HG02610 (cell line): ENCODE results near the gene IL16.

ENCODE experiments used
- ATAC-seq: cut with Tn5 transposase; IDR thresholded peaks from one replicate; pipeline ENCODE4 v1.9.1; 2021; ENCODE audit warnings: mild to moderate bottlenecking, moderate library complexity; ENCODE audit not compliant: unreplicated experiment

The IL16 gene

DNA sequence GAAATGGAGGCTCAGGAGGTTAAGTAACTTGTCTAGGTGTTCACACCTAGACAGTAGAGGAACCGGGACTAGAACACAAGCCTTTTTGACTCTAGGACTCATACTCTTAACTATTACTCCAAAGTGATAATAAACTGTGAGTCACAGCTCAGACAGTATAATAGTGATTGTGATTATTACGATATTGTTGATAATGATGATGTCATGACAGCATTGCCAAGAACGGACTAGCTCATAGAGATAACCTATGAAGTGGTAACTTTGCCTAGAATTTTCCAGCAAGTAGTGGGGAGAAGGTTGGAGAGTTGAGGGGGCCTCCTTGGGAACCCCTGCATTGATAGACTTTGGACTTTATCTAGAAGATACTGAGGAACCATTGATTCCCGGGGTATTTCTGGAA is 93.2 kb downstream of the IL16 start:
- ATAC-seq = no peak

DNA sequence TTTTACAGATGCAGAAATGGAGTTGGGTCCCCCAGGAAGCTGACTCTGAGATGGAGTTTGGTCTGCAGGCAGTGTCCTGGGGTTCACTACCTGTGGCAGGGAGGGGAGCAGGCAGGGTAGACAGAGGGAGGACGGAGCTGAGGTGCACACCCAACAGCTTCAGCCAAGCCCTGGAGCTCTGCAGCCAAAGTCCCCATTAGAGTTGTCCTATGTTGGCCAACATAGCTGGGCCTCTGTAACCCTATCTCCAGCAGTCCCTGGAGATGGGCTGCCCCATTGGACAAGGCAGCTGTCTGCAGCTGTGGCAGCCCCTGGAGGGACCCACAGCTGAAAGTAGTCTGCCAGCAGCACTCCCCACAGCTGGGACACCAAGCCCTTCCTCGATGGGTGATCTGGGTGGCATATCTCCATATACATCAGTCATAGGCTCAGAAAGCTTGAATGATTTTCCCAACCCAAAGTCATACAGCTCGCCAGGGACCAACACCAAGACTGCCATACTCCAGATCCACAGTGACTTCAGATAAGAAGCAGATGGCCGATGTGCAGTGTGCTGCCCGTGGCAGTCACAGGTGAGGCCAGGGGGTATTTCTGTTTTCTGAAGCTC is 95.3 kb downstream of the IL16 start:
- no peak for ATAC-seq

DNA sequence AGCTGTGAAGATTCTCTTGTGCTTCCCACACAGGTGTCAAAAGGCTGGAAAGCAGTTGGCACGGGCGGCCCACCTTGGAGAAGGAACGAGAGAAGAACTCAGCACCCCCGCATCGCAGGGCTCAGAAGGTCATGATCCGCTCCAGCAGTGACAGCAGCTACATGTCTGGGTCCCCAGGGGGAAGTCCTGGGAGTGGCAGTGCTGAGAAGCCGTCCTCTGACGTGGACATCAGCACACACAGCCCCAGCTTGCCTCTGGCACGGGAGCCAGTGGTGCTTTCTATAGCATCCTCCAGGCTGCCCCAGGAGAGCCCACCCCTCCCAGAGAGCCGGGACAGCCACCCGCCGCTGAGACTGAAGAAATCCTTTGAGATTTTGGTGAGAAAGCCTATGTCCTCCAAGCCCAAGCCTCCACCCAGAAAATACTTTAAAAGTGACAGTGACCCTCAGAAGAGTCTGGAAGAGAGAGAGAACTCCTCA is 95.9 kb downstream of the IL16 start:
- ATAC-seq = peak; percentile 38

DNA sequence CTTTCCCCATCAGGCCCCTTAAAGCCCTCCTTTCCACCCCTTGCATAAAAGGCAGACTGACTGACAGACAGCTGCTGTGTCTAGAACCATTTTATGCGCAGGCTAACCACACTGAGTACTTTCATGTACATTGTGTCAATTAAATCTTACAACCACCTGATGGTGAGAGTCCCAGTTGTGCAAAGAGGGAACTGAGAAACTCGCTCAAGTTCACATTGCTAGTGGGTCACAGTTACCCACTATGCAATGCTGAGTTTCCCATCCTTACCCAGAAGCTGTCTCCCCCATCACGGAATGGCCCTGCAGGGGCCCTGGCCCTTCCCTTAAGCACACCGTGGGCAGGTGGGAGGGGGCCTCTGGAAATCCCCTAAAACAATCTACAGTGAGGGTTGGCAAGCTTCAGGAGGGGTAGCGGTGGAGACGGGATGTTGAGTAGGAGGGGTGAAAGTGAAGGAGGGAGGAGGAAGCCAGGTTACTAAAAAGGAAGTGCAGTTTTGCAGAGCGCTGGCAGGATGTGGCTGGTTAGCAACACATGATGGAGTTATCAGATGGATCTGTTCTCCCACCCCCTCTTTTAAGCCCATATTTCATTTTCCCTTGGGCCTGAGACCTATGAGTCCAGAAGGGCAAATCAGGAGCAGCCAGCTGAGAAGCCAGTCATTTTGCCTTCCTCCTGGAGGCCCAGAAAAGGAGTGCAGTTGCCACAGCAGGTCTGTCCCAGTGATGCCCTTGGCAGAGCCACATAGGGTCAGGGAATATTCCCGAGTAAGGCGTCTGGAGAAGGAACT is 97.2 kb downstream of the IL16 start:
- peak; percentile 64 for ATAC-seq

DNA sequence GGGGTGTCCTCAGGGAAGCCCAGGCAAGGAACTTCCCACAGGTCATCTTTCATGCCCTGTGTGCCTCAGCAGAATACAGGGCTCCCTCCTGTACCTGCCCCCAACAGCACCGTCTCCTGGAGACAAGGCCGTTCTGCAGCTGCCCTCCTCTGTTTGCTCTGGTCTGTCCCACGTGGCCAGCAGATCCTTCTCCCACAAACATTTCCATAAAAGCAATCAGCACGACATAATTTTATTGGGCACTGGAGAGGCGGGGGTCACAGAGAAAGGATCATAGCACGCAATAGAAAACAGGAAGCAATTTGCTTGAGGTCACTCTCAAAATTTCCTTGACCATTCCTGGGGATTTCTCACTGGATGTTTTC is 97.8 kb downstream of the IL16 start:
- ATAC-seq = no peak

DNA sequence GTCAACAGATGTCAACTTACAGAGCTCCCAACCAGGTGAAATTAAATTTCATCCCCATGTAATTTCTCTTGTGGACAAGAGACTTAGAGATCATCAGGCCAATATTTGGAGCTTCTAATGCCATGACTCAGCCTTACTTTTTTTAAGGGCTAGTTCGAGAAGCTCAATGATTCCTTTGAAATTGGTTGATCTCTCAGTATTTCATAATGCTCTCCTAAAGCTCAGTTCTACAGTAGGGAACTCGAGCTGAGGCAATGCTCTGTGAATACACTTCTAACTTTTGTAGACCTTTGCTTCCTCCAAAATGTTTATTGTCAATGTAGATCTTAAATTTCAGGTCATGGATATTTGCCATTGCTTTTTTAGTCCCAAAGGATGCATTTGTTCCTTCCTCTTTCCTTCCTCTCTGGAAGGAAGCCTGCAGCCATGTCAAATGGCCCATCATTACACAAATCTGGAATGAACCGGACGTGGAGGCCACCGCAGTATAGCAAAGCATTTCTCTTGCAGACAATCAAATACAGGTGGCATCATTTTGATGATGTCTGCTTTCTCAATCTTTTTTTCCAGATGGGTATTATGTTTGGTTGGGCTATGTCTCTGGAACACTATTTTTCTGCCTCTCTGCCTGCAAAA is 98.9 kb downstream of the IL16 start:
- no peak for ATAC-seq

DNA sequence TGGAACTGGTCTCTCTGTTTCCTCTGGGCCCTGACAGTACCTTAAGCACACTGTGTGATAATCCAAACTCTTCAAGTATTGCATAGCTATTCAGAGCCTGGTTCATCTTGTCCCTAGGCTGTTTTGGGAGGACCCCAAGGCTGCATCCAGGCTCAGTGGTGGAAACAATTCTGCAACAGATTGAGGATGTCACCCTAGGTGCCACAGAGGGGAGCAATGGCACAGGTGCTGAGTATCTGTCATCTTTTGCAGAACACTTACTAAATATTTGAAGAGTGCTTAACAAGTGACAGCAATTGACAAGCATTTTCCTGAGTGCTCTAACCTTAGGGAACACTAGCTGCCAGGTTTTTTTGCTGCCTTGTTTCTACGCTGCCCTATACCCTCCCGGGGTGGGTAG is 99.5 kb downstream of the IL16 start:
- ATAC-seq = no peak

DNA sequence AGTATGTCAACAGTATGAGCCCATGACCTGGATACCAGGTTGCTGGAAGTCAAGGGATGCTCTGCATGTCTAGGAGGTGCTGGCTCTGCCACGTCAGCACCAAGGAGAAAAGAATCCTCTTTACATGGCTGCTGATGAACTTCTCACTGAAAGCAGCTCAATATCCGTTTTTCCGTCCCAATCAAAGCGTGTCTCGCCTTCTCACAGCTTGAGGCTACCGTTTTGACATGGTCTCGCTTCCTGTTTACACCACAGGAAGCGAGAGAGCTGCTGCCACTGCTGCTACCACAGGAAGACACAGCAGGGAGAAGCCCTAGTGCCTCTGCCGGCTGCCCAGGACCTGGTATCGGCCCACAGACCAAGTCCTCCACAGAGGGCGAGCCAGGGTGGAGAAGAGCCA is 100.0 kb downstream of the IL16 start:
- ATAC-seq = peak; percentile 37

DNA sequence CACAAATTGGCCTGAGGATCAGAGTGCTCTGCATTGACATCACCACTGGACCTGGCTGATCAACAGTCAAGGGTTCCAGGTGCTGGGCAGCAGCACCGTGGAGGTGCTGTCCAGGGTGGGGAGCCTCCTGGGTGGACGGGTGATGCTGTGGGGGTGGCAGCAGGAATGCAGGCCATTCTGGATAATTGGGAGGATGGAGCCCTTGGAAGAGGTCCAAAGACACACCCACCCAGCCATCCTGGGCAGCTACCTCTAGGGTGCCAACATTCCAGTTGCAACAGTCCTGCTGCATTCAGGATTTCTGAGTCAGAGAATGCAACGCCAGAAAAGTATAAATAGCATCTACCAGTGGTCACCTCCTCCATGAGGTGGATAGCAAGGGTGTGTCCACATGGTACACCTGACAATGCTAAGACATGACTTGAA is 100.5 kb downstream of the IL16 start:
- no peak for ATAC-seq

DNA sequence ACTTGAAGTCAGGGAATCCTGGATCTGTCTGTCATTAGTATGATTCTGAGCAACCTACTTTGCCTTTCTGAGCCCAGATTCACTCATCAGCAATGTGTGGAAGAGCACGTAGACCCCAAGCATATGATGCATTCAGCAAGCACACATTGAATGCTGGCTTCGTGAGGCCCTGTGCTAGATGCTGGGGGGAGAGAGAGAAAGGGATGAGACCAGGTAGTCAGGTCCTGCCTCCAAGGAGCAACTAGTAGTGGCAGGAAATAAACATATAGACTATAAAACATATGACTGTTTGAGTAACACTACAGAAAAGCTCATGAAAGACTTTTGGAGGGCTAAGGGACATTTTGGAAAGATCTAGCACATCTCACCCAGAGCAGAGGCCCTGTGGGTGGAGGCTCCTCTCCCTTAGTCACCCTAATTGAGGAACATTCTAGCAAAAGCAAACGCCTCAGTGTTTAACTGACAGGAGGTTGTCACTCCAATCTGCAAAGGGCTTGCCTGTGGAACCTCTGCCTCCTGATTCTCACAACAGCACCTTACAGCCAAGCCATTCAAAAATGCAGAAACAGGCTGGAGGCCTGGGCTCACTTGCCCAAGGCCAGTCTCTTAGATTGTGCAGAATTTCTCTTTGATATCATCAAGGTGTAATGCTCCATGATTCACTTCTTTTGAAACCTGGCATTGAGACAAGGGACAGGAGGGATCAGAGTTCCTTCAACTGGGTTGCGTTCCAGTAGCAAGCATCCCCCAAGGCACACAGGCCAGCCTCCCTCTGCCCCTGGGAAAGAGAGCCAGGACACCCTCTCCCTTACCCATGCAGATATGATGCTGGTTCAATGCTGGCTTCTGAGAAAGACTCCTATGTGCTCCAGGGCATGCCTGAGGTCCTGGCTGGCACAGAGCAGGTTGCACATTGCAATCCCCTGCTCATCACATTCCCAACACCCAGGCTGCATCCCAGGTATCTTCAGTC is 101.2 kb downstream of the IL16 start:
- no peak for ATAC-seq

DNA sequence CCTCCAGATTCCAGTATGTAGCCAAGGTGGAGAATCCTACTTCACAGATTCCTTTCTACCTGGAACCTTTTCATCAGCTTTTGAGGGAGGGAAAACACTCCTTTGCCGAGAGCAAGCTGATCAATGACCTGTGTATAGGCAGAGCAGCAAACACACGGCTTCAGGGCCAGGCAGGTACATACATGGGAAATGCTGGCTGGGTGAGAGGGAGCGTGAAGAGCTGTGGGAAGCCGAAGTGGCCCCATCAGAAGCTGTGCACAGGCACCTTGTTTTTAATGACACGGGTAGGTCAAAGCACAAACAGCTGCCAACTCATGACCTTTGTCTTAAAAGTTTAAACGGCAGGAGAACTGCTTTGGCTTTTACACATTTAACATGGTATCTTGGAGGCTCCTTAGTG is 101.9 kb downstream of the IL16 start:
- no peak for ATAC-seq

DNA sequence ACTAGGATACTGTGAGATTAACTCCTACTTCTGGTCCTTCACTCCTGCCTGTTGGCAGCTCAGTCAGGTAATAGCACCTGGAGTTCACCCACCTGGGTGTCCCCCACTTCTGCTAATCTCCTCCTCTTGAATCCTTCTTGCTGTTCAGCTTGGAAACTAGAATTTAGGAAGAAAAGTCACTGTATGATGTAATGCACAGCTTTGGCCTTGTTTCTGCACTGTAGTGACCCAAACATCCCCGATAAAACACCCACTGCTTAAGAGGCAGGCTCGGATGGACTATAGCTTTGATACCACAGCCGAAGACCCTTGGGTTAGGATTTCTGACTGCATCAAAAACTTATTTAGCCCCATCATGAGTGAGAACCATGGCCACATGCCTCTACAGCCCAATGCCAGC is 102.5 kb downstream of the IL16 start:
- no peak for ATAC-seq

DNA sequence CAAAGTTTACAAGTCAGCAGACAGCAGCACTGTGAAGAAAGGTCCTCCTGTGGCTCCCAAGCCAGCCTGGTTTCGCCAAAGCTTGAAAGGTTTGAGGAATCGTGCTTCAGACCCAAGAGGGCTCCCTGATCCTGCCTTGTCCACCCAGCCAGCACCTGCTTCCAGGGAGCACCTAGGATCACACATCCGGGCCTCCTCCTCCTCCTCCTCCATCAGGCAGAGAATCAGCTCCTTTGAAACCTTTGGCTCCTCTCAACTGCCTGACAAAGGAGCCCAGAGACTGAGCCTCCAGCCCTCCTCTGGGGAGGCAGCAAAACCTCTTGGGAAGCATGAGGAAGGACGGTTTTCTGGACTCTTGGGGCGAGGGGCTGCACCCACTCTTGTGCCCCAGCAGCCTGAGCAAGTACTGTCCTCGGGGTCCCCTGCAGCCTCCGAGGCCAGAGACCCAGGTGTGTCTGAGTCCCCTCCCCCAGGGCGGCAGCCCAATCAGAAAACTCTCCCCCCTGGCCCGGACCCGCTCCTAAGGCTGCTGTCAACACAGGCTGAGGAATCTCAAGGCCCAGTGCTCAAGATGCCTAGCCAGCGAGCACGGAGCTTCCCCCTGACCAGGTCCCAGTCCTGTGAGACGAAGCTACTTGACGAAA is 103.1 kb downstream of the IL16 start:
- no peak for ATAC-seq

DNA sequence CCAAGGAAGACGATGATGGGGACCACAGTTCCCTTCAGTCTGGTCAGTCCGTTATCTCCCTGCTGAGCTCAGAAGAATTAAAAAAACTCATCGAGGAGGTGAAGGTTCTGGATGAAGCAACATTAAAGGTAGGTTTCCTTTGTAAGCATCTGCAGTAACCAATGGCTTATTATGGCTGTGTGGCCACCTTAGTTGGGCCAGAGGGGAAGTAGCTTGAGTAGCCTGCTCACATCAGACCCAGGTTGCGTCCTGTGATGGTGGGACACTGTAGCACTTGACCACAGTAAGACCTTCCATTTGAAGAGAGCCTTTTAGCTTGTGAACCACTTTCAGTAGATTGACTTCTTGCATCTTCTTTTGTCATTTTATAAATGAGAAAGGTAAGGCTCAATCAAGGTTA is 104.7 kb downstream of the IL16 start:
- no peak for ATAC-seq

DNA sequence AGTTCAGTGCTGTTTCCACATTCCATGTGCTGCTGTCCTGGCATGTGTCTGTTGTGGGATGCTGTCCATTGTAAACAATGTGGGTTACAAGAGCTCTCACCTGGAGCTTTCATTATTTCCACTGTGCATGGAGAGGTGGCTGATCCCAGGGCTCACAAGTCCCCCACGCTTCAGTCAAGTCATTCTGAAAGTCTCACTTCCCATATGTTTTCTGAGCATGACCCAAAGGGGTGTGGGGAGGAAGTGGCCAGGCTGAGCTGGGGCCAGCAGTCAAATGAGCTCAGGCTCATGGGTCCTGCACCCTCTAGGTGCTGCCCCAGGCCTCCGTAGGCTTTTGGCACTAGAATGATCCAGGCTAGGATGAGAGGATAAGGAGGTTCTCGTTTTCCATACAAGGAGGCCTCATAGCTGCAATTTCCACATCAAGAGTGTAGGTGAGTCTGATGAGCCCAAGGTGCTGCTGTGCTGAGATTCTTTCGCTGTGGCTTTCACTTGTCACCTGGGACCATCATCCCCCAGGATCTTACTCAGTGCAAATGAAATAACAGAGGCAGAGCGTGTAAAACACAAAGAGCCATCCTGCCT is 105.2 kb downstream of the IL16 start:
- peak; percentile 75 for ATAC-seq

DNA sequence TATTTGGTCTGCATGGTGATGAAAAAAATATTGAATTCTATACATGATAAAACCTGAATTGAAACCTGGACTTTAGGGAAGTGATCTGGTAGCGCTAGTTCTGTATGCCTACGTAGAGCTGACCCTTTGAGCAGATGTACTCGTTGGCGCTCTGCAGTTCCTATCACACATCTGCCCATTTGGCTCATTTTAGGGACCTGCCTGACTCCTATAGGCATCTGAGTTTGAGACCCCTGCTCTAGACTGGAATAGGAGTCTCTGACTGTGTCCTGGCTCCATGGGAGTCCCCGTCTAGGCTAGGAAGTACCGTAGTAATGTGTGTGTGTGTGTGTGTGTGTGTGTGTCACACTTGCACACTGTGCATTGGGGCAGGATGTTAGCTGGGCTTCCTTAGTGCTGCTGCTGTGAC is 106.0 kb downstream of the IL16 start:
- no peak for ATAC-seq

DNA sequence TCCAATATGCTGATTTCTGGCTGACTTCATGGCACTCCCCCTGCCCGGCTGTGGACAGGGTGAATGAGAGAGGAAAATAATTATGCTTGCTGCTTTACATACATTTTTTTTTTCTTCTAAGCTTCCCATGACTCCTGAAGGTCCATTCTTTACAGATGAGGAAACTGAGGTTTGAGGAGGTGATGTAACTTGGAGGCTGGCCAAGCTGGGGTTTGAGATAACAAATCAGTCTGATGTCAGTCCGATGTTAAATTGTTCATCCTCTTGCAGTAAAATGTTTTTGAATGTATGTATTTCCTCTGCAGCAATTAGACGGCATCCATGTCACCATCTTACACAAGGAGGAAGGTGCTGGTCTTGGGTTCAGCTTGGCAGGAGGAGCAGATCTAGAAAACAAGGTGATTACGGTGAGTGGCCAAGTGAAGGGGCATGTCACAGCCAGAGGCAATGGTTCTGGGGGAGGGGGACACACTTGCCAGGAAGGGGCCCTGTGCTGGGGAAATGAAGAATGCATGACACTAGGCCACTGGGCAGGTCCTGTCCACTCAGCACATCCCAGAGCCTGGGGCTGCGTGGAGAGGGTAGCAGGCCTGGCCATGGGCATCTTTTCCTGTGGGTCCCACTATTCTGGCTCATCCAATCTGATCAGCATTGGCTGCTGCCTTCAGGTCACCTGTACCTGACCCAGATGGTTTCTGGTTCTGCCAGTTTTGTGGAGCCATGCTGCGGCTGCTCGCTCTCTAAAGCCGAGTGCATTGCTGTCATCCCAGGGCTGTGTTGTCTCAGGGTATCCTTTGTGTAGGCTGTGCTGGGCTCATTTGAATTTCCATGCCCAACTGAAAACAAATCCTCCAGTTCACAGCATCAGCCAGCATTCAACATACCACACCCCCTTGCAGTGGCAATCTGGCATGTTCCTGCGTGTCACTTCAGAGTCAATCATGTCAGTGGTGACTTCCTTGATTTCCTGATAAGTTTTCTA is 106.9 kb downstream of the IL16 start:
- ATAC-seq = no peak

DNA sequence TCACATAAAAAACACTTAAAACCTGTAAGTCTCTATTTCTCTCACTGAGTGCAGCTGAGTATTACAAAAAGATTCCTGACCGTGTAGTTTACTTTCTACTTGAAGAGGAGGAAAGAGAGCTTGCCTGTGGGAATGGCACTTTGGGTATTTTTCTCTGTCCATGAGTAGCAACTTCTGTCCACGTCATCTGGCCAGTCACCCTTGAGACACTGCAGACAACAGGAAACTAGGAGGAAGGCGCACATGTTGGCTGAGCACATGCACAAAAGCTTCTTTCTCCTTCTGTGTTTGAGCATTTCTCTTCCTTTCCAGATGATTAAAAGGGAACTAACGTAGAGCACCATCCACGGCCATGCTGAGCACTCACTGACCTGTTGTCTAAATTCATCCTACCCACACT is 107.5 kb downstream of the IL16 start:
- no peak for ATAC-seq

DNA sequence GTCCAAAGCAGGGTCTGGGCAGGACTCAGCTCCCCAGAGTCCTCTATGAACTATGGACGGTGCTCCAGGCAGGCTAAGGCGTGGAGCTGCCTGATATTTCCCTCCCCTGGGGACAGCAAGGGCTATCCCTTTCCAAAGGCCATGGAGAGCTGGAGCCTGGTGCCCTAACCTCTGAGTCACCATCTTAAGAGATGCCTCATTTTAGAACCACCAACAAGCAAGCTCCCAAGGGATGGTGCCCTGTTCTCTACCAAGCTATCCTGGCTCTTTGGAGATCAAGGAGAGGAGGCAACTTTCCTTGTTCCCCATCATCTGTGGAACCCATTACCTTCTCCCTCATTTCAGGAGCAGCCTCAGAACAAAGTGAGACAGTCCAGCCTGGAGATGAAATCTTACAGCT is 111.6 kb downstream of the IL16 start:
- no peak for ATAC-seq
